Endometrium (tissue), 2 donors: ENCODE results near the gene FBXO31.

Source experiments
- FAIRE-seq: peaks from 2 replicates; lab custom pipeline; 2012; peaks lifted over from hg19 to GRCh38; lab: Jason Lieb, UNC
- donor health status: control.
- donor health status: control.

The FBXO31 gene

GRCh38 chr16:87327798-87328495 is 55.6 kb downstream of the FBXO31 start:
- FAIRE-seq: no peak

- no peak for FAIRE-seq
Measured at GRCh38 chr16:87326151-87326571, 57.4 kb downstream of the FBXO31 start.

- no peak for FAIRE-seq
Measured at GRCh38 chr16:87325423-87325858, 58.1 kb downstream of the FBXO31 start.

GRCh38 chr16:87324411-87325275 is 58.9 kb downstream of the FBXO31 start:
- FAIRE-seq: no peak

GRCh38 chr16:87323727-87324410 is 59.7 kb downstream of the FBXO31 start:
- no peak for FAIRE-seq

GRCh38 chr16:87322833-87323726 is 60.5 kb downstream of the FBXO31 start:
- no peak for FAIRE-seq

- no peak for FAIRE-seq
Measured at GRCh38 chr16:87322360-87322759, 61.2 kb downstream of the FBXO31 start.

GRCh38 chr16:87321336-87322107 is 62.1 kb downstream of the FBXO31 start:
- FAIRE-seq: no peak

GRCh38 chr16:87320510-87321227 is 62.9 kb downstream of the FBXO31 start:
- FAIRE-seq: no peak

GRCh38 chr16:87319997-87320491 is 63.5 kb downstream of the FBXO31 start:
- no peak for FAIRE-seq

- FAIRE-seq: no peak
Measured at GRCh38 chr16:87319011-87319410, 64.6 kb downstream of the FBXO31 start.

- no peak for FAIRE-seq
Measured at GRCh38 chr16:87317750-87318644, 65.6 kb downstream of the FBXO31 start.

GRCh38 chr16:87316923-87317749 is 66.4 kb downstream of the FBXO31 start, which contains the start of gene C16orf95:
Gene C16orf95, minus strand, starts transcription at chr16:87317392. Its CDS starts 150 bp downstream, at chr16:87317242.
- FAIRE-seq: no peak

- FAIRE-seq: no peak
Measured at GRCh38 chr16:87316450-87316922, 67.1 kb downstream of the FBXO31 start.

GRCh38 chr16:87314990-87315420 is 68.6 kb downstream of the FBXO31 start:
- no peak for FAIRE-seq

GRCh38 chr16:87312008-87312407 is 71.6 kb downstream of the FBXO31 start:
- no peak for FAIRE-seq

- no peak for FAIRE-seq
Measured at GRCh38 chr16:87311387-87311786, 72.2 kb downstream of the FBXO31 start.

GRCh38 chr16:87310610-87311009 is 73.0 kb downstream of the FBXO31 start:
- FAIRE-seq: no peak
